Nephron (organoid): Measurements from ENCODE around the gene ASXL1.
A peak's percentile ranks its signal among the peaks of the same experiment; 100 is the strongest.

Experiments
- H3K27ac Mint-ChIP-seq, 3 experiments: 2 replicates each; pipeline ENCODE4 v1.8.0; 2020; ENCODE audit warnings: mixed read lengths in 3 of 3, mild to moderate bottlenecking in 2 of 3, moderate library complexity in 1 of 3
- H3K27me3 Mint-ChIP-seq: 2 replicates; pipeline ENCODE4 v1.8.0; 2021; ENCODE audit warnings: low read depth, mild to moderate bottlenecking, moderate library complexity, mixed read lengths
- H3K36me3 Mint-ChIP-seq: 2 replicates; pipeline ENCODE4 v1.8.0; 2020; ENCODE audit warnings: low read depth, mixed read lengths
- H3K4me1 Mint-ChIP-seq: 2 replicates; pipeline ENCODE4 v1.8.0; 2020; ENCODE audit warnings: mixed read lengths
- H3K4me3 Mint-ChIP-seq, 3 experiments: 2 replicates each; pipeline ENCODE4 v1.8.0; 2020; ENCODE audit warnings: mild to moderate bottlenecking in 3 of 3, mixed read lengths in 3 of 3, moderate library complexity in 2 of 3
- H3K9me3 Mint-ChIP-seq: 2 replicates; pipeline ENCODE4 v1.8.0; 2020; ENCODE audit warnings: mixed read lengths
- CTCF ChIP-seq, 3 experiments: fragments of 200-600 bp; sonication (generic); IDR thresholded peaks; one replicate each; pipeline ENCODE4 v1.5.0; 2021; ENCODE audit warnings: antibody characterized with exemption in 3 of 3; ENCODE audit not compliant: unreplicated experiment in 3 of 3

The ASXL1 gene

GRCh38 chr20:32443386-32443974 lies 85.3 kb downstream of the ASXL1 start:
- Mint-ChIP-seq H3K4me3 (no peak overlapping the region), H3K27ac (peak overlapping the region; percentile 25 to 73 (median 38)), H3K9me3 (no peaks in the 10 kb centered on the region), H3K36me3 (peaks cover 76% of the 10 kb centered on the region), H3K4me1 (peaks cover 29% of the 10 kb centered on the region), H3K27me3 (no peaks in the 10 kb centered on the region)
- TF ChIP-seq CTCF (IDR thresholded peaks at IDR 0.05; ENCODE audit: unreplicated experiment in 3 of 3) = no peak

GRCh38 chr20:32444474-32445220 lies 86.5 kb downstream of the ASXL1 start:
- Mint-ChIP-seq H3K27ac (peak overlapping the region; percentile 72 to 85 (median 80)), H3K36me3 (peaks cover 71% of the 10 kb centered on the region), H3K9me3 (no peaks in the 10 kb centered on the region), H3K27me3 (no peaks in the 10 kb centered on the region), H3K4me1 (peaks cover 29% of the 10 kb centered on the region), H3K4me3 (no peak overlapping the region)
- TF ChIP-seq CTCF (IDR thresholded peaks at IDR 0.05; ENCODE audit: unreplicated experiment in 3 of 3) = no peak

GRCh38 chr20:32445539-32446273 lies 87.6 kb downstream of the ASXL1 start:
- Mint-ChIP-seq H3K27me3 (no peaks in the 10 kb centered on the region), H3K4me1 (peaks cover 26% of the 10 kb centered on the region), H3K9me3 (no peaks in the 10 kb centered on the region), H3K27ac (peak overlapping the region; percentile 72 to 85 (median 80)), H3K36me3 (peaks cover 71% of the 10 kb centered on the region), H3K4me3 (no peak overlapping the region)
- TF ChIP-seq CTCF (IDR thresholded peaks at IDR 0.05; ENCODE audit: unreplicated experiment in 3 of 3) = no peak

DNA sequence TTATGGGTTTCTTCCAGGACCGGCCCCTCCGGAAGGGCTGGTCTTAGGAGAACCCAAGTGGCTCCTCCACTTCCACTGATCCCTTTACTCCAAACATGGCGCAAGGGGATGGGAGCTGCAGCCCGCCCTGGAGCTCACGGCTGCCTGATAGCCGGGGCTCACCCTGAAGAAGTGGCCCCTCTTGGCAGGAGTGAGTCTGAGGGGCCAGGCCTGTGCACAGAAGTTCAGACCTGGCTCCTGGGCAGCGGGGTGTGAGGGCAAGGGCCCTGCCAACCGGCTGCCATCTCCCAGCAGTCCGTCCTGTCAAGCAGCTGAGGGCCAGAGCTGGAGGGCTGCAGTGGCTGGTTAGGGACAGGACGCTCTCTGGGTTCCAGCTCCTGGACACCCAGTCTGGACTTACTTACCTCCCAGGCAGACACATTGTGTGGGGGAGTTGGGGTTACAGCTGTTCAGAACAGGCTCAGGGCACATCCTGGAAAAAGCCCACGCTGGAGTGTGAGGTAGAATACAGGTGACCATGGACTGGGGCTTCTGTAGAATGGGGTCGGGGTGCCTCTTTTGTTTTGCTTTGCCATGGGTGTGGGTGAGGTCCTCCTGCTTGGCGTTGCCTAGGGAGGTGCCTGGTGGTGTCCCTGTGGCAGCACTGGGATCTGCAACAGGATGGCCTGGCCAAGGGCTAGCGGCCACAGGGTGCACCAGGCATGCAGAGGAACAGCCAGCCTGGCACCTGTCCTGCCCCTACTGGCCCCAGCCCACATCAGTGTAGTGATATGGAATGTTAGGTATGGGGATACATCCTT lies 88.4 kb downstream of the ASXL1 start:
- H3K36me3 Mint-ChIP-seq = peaks cover 69% of the 10 kb centered on the region
- peaks cover 26% of the 10 kb centered on the region for H3K4me1 Mint-ChIP-seq

More for the DNA sequence above, 88.4 kb downstream of the ASXL1 start:
- Mint-ChIP-seq H3K4me3 (no peak overlapping the region), H3K9me3 (no peaks in the 10 kb centered on the region), H3K27ac (peak overlapping the region; percentile 57 to 76 (median 72)), H3K27me3 (no peaks in the 10 kb centered on the region)
- TF ChIP-seq CTCF (IDR thresholded peaks at IDR 0.05; ENCODE audit: unreplicated experiment in 3 of 3) = no peak
